WTC11 (cell line): ENCODE measurements around the gene SYNM. TPM values are rescaled to one million over a fixed set of nuclear protein-coding genes. Genes with fewer than 3 reads are reported as not detected.
A peak's percentile ranks its signal among the peaks of the same experiment; 100 is the strongest.

ENCODE experiments used
- ATAC-seq: fragments of 200-7000 bp; cut with Tn5 transposase; 2 replicates; pipeline ENCODE4 v1.10.0; 2021; ENCODE audit warnings: mild to moderate bottlenecking, moderate library complexity
- CTCF ChIA-PET: fragments of 300-600 bp; sonication (Branson Sonifier 250); formaldehyde crosslinking; loops from one replicate; lab custom pipeline; 2021; ENCODE audit warnings: antibody characterized with exemption; lab: Charles Lee
- POLR2A ChIA-PET: fragments of 350-600 bp; sonication (Branson Sonifier 250); formaldehyde crosslinking; loops from one replicate; lab custom pipeline; 2021; ENCODE audit warnings: antibody characterized with exemption; lab: Charles Lee
- DNase-seq: peaks from one replicate; pipeline ENCODE4 v3.0.0; 2021; ENCODE audit warnings: low spot score
- H3K27ac Mint-ChIP-seq: 2 replicates; pipeline ENCODE4 v1.8.0; 2021; ENCODE audit warnings: mixed read lengths
- H3K27me3 Mint-ChIP-seq: 2 replicates; pipeline ENCODE4 v1.8.0; 2021; ENCODE audit warnings: low read depth, mild to moderate bottlenecking, moderate library complexity, mixed read lengths
- H3K36me3 Mint-ChIP-seq: 2 replicates; pipeline ENCODE4 v1.8.0; 2021; ENCODE audit warnings: mixed read lengths
- H3K4me1 Mint-ChIP-seq: 2 replicates; pipeline ENCODE4 v1.8.0; 2022; ENCODE audit warnings: mixed read lengths
- H3K4me3 Mint-ChIP-seq: 2 replicates; pipeline ENCODE4 v1.8.0; 2021; ENCODE audit warnings: mild to moderate bottlenecking, moderate library complexity, mixed read lengths
- H3K9me3 Mint-ChIP-seq: 2 replicates; pipeline ENCODE4 v1.8.0; 2021; ENCODE audit warnings: mixed read lengths
- ETV6 ChIP-seq: sonication (generic); formaldehyde crosslinking; IDR thresholded peaks from 2 replicates; pipeline ENCODE4 v1.8.1; 2022; ENCODE audit warnings: mild to moderate bottlenecking, missing genetic modification reagents
- FOXK1 ChIP-seq: sonication (generic); formaldehyde crosslinking; IDR thresholded peaks from 2 replicates; pipeline ENCODE4 v1.8.0; 2022; ENCODE audit warnings: mild to moderate bottlenecking, moderate library complexity, missing genetic modification reagents
- GTF2I ChIP-seq: fragments of 250-450 bp; sonication (Bioruptor Pico); conservative IDR thresholded peaks from 2 replicates; pipeline ENCODE4 v1.4.0; 2021; ENCODE audit warnings: mild to moderate bottlenecking
- NFATC4 ChIP-seq: fragments of 250-450 bp; sonication (Bioruptor Pico); IDR thresholded peaks from 2 replicates; pipeline ENCODE4 v1.9.0; 2021; ENCODE audit warnings: mild to moderate bottlenecking
- NR1H2 ChIP-seq: sonication (generic); formaldehyde crosslinking; IDR thresholded peaks from 2 replicates; pipeline ENCODE4 v1.9.0; 2021; ENCODE audit warnings: mild to moderate bottlenecking, moderate library complexity, missing genetic modification reagents
- NR2C2 ChIP-seq: sonication (generic); formaldehyde crosslinking; IDR thresholded peaks from 2 replicates; pipeline ENCODE4 v1.8.0; 2022; ENCODE audit warnings: mild to moderate bottlenecking, missing genetic modification reagents
- NR3C1 ChIP-seq: sonication (generic); formaldehyde crosslinking; conservative IDR thresholded peaks from 2 replicates; pipeline ENCODE4 v1.8.1; 2023; ENCODE audit warnings: low read depth, mild to moderate bottlenecking, missing genetic modification reagents
- RORB ChIP-seq: fragments of 250-450 bp; sonication (Bioruptor Pico); IDR thresholded peaks from 2 replicates; pipeline ENCODE4 v1.9.0; 2021; ENCODE audit warnings: mild to moderate bottlenecking
- SP1 ChIP-seq: sonication (generic); formaldehyde crosslinking; conservative IDR thresholded peaks from 2 replicates; pipeline ENCODE4 v1.8.1; 2022; ENCODE audit warnings: missing genetic modification reagents
- ZBTB21 ChIP-seq: sonication (generic); formaldehyde crosslinking; IDR thresholded peaks from 2 replicates; pipeline ENCODE4 v1.8.1; 2023; ENCODE audit warnings: mild to moderate bottlenecking, missing genetic modification reagents, borderline replicate concordance
- ZNF138 ChIP-seq: sonication (generic); formaldehyde crosslinking; conservative IDR thresholded peaks from 2 replicates; pipeline ENCODE4 v1.8.1; 2022; ENCODE audit warnings: mild to moderate bottlenecking, moderate library complexity, missing genetic modification reagents
- ZNF232 ChIP-seq: sonication (generic); formaldehyde crosslinking; IDR thresholded peaks from 2 replicates; pipeline ENCODE4 v1.8.0; 2022; ENCODE audit warnings: mild to moderate bottlenecking, missing genetic modification reagents
- total RNA-seq: library from RNA; stranded (reverse); gene quantifications from 3 replicates; pipeline ENCODE4 v1.2.3, GENCODE V29; 2021
- TF ChIP-seq, protein P1 (sequence below): sonication (generic); formaldehyde crosslinking; IDR thresholded peaks from 2 replicates; pipeline ENCODE4 v1.8.0; 2023; ENCODE audit warnings: missing genetic modification reagents
- TF ChIP-seq, protein P2 (sequence below): fragments of 250-450 bp; sonication (Bioruptor Pico); IDR thresholded peaks from 2 replicates; pipeline ENCODE4 v1.9.0; 2021; ENCODE audit warnings: moderate library complexity, mild to moderate bottlenecking, inconsistent platforms, borderline replicate concordance
- TF ChIP-seq, protein P3 (sequence below): sonication (generic); formaldehyde crosslinking; IDR thresholded peaks from 2 replicates; pipeline ENCODE4 v1.8.0; 2022; ENCODE audit warnings: mild to moderate bottlenecking, missing genetic modification reagents
- TF ChIP-seq, protein P4 (sequence below): sonication (generic); formaldehyde crosslinking; IDR thresholded peaks from 2 replicates; pipeline ENCODE4 v1.8.1; 2022; ENCODE audit warnings: low read depth, missing genetic modification reagents, borderline replicate concordance
- TF ChIP-seq, protein P5 (sequence below): sonication (generic); formaldehyde crosslinking; IDR thresholded peaks from 2 replicates; pipeline ENCODE4 v1.8.0; 2022; ENCODE audit warnings: missing genetic modification reagents
- TF ChIP-seq, protein P6 (sequence below): sonication (generic); formaldehyde crosslinking; IDR thresholded peaks from 2 replicates; pipeline ENCODE4 v1.8.1; 2023; ENCODE audit warnings: mild to moderate bottlenecking, missing genetic modification reagents
- TF ChIP-seq, protein P7 (sequence below): sonication (generic); formaldehyde crosslinking; IDR thresholded peaks from 2 replicates; pipeline ENCODE4 v1.8.1; 2023; ENCODE audit warnings: mild to moderate bottlenecking, missing genetic modification reagents, borderline replicate concordance
- TF ChIP-seq, protein P8 (sequence below): fragments of 200-600 bp; IDR thresholded peaks from 2 replicates; pipeline ENCODE4 v1.8.0; 2022; ENCODE audit warnings: antibody characterized with exemption
- TF ChIP-seq, protein P9 (sequence below): sonication (generic); formaldehyde crosslinking; IDR thresholded peaks from 2 replicates; pipeline ENCODE4 v1.8.1; 2023; ENCODE audit warnings: mild to moderate bottlenecking, missing genetic modification reagents, moderate library complexity

The SYNM gene
- total RNA-seq, 1 experiment from 2014 or later = 2.2 TPM

DNA sequence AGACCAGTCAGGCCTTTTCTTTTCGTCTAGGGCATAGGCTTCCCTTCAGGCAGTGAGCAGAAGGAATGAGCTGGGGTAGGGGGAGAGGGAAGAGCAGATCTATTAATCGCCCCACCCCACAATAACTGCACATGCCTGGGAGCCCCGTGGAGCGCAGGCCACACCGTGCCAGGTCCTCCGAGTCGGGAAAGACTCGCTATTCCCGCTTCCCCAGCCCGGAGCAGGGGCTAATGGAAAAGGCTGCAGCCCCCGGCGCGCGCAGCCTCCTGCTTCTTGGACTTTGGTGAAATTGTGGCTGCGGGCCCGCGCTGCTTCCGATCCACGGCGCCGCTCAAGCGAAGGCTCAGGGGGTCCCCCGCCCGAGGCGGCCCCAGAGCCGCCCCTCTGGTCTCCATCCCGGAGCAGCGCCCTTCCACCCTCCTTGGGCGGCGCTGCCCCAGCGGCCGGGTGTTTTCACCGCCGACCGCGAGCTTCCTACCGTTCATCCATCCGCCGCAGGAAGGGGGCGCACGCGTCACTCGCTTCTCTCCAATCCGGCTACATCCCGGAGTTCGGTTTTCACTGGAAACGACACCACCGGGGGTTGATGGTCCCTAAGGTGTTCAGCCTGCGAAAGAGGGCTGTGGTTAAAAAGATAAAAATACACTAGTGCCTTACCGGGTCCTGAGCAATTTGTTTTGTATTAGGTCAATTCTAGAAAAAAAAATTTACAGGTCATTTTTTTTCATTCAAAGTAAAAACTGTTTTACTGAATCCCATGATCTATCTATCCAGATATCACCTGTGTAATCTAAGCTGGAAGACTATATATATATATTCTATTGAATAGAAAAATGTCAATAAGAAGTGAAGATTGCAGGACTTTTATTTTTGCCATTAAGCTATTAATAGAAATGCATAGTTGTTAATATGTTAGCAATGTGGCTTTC, 4.4 kb upstream of the SYNM start (continued):
- TF ChIP-seq, protein P1, sequence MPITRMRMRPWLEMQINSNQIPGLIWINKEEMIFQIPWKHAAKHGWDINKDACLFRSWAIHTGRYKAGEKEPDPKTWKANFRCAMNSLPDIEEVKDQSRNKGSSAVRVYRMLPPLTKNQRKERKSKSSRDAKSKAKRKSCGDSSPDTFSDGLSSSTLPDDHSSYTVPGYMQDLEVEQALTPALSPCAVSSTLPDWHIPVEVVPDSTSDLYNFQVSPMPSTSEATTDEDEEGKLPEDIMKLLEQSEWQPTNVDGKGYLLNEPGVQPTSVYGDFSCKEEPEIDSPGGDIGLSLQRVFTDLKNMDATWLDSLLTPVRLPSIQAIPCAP = no peak
- TF ChIP-seq, protein P2, sequence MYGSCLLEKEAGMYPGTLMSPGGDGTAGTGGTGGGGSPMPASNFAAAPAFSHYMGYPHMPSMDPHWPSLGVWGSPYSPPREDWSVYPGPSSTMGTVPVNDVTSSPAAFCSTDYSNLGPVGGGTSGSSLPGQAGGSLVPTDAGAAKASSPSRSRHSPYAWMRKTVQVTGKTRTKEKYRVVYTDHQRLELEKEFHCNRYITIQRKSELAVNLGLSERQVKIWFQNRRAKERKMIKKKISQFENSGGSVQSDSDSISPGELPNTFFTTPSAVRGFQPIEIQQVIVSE = no peak
- no peak for TF ChIP-seq GTF2I (CRISPR knock-in tag)
- no peak for TF ChIP-seq NR3C1
- TF ChIP-seq FOXK1 = no peak
- TF ChIP-seq NFATC4 = no peak
- TF ChIP-seq, protein P3, sequence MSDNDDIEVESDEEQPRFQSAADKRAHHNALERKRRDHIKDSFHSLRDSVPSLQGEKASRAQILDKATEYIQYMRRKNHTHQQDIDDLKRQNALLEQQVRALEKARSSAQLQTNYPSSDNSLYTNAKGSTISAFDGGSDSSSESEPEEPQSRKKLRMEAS = 0 out of 2 replicates have a peak, but pooled peaks have one; percentile 35
- no peak for TF ChIP-seq RORB
- TF ChIP-seq ZBTB21 (CRISPR knock-in tag) = 0 out of 2 replicates have a peak, but pooled peaks have one; percentile 14
- TF ChIP-seq ZNF232 (CRISPR knock-in tag) = no peak
- TF ChIP-seq, protein P4, sequence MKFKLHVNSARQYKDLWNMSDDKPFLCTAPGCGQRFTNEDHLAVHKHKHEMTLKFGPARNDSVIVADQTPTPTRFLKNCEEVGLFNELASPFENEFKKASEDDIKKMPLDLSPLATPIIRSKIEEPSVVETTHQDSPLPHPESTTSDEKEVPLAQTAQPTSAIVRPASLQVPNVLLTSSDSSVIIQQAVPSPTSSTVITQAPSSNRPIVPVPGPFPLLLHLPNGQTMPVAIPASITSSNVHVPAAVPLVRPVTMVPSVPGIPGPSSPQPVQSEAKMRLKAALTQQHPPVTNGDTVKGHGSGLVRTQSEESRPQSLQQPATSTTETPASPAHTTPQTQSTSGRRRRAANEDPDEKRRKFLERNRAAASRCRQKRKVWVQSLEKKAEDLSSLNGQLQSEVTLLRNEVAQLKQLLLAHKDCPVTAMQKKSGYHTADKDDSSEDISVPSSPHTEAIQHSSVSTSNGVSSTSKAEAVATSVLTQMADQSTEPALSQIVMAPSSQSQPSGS (CRISPR knock-in tag) = no peak

DNA sequence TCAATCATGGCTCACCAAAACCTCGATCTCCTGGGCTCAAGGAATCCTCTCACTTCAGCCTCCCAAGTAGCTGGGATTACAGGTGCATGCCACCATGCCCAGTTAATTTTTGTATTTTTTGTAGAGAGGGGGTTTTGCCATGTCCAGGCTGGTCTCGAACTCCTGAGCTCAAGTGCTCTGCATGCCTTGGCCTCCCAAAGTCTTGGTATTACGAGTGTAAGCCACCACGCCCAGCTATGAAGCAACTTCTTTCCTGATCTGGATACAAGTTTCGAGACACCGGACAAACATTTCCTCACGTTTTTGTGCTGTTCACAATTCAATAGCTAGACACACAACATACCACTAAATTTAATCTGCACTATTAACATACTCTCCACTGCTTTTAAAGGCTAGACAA, 3.4 kb upstream of the SYNM start:
- Mint-ChIP-seq H3K4me1 (0 out of 2 replicates have a peak, but pooled peaks cover 3% of the 10 kb centered on the region), H3K27me3 (peaks cover 63% of the 10 kb centered on the region), H3K36me3 (no peaks in the 10 kb centered on the region), H3K27ac (no peak overlapping the region), H3K4me3 (no peak overlapping the region), H3K9me3 (no peaks in the 10 kb centered on the region)
- ATAC-seq (no peak), DNase-seq (no peak)
- POLR2A ChIA-PET = no interaction called here
- CTCF ChIA-PET = interaction anchor here (1.0 to 2.4 kb wide), 7 partner anchors 15 to 154 kb away, joined by 3 to 11 read pairs (median 5); no protein-coding TSS in a partner anchor
- TF ChIP-seq SP1 (CRISPR knock-in tag) (no peak), ETV6 (no peak), NR1H2 (CRISPR knock-in tag) (no peak), NR2C2 (CRISPR knock-in tag) (no peak), ZNF138 (CRISPR knock-in tag) (no peak)
- TF ChIP-seq, protein P5, sequence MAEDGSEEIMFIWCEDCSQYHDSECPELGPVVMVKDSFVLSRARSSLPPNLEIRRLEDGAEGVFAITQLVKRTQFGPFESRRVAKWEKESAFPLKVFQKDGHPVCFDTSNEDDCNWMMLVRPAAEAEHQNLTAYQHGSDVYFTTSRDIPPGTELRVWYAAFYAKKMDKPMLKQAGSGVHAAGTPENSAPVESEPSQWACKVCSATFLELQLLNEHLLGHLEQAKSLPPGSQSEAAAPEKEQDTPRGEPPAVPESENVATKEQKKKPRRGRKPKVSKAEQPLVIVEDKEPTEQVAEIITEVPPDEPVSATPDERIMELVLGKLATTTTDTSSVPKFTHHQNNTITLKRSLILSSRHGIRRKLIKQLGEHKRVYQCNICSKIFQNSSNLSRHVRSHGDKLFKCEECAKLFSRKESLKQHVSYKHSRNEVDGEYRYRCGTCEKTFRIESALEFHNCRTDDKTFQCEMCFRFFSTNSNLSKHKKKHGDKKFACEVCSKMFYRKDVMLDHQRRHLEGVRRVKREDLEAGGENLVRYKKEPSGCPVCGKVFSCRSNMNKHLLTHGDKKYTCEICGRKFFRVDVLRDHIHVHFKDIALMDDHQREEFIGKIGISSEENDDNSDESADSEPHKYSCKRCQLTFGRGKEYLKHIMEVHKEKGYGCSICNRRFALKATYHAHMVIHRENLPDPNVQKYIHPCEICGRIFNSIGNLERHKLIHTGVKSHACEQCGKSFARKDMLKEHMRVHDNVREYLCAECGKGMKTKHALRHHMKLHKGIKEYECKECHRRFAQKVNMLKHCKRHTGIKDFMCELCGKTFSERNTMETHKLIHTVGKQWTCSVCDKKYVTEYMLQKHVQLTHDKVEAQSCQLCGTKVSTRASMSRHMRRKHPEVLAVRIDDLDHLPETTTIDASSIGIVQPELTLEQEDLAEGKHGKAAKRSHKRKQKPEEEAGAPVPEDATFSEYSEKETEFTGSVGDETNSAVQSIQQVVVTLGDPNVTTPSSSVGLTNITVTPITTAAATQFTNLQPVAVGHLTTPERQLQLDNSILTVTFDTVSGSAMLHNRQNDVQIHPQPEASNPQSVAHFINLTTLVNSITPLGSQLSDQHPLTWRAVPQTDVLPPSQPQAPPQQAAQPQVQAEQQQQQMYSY (CRISPR knock-in tag) = no peak
- TF ChIP-seq, protein P6, sequence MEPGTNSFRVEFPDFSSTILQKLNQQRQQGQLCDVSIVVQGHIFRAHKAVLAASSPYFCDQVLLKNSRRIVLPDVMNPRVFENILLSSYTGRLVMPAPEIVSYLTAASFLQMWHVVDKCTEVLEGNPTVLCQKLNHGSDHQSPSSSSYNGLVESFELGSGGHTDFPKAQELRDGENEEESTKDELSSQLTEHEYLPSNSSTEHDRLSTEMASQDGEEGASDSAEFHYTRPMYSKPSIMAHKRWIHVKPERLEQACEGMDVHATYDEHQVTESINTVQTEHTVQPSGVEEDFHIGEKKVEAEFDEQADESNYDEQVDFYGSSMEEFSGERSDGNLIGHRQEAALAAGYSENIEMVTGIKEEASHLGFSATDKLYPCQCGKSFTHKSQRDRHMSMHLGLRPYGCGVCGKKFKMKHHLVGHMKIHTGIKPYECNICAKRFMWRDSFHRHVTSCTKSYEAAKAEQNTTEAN = no peak
- TF ChIP-seq, protein P7, sequence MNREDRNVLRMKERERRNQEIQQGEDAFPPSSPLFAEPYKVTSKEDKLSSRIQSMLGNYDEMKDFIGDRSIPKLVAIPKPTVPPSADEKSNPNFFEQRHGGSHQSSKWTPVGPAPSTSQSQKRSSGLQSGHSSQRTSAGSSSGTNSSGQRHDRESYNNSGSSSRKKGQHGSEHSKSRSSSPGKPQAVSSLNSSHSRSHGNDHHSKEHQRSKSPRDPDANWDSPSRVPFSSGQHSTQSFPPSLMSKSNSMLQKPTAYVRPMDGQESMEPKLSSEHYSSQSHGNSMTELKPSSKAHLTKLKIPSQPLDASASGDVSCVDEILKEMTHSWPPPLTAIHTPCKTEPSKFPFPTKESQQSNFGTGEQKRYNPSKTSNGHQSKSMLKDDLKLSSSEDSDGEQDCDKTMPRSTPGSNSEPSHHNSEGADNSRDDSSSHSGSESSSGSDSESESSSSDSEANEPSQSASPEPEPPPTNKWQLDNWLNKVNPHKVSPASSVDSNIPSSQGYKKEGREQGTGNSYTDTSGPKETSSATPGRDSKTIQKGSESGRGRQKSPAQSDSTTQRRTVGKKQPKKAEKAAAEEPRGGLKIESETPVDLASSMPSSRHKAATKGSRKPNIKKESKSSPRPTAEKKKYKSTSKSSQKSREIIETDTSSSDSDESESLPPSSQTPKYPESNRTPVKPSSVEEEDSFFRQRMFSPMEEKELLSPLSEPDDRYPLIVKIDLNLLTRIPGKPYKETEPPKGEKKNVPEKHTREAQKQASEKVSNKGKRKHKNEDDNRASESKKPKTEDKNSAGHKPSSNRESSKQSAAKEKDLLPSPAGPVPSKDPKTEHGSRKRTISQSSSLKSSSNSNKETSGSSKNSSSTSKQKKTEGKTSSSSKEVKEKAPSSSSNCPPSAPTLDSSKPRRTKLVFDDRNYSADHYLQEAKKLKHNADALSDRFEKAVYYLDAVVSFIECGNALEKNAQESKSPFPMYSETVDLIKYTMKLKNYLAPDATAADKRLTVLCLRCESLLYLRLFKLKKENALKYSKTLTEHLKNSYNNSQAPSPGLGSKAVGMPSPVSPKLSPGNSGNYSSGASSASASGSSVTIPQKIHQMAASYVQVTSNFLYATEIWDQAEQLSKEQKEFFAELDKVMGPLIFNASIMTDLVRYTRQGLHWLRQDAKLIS (CRISPR knock-in tag) = no peak
- TF ChIP-seq, protein P8, sequence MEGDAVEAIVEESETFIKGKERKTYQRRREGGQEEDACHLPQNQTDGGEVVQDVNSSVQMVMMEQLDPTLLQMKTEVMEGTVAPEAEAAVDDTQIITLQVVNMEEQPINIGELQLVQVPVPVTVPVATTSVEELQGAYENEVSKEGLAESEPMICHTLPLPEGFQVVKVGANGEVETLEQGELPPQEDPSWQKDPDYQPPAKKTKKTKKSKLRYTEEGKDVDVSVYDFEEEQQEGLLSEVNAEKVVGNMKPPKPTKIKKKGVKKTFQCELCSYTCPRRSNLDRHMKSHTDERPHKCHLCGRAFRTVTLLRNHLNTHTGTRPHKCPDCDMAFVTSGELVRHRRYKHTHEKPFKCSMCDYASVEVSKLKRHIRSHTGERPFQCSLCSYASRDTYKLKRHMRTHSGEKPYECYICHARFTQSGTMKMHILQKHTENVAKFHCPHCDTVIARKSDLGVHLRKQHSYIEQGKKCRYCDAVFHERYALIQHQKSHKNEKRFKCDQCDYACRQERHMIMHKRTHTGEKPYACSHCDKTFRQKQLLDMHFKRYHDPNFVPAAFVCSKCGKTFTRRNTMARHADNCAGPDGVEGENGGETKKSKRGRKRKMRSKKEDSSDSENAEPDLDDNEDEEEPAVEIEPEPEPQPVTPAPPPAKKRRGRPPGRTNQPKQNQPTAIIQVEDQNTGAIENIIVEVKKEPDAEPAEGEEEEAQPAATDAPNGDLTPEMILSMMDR = no peak
- TF ChIP-seq, protein P9, sequence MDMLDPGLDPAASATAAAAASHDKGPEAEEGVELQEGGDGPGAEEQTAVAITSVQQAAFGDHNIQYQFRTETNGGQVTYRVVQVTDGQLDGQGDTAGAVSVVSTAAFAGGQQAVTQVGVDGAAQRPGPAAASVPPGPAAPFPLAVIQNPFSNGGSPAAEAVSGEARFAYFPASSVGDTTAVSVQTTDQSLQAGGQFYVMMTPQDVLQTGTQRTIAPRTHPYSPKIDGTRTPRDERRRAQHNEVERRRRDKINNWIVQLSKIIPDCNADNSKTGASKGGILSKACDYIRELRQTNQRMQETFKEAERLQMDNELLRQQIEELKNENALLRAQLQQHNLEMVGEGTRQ (CRISPR knock-in tag) = no peak
